Chondrocyte (in vitro differentiated cells): ENCODE measurements around the gene PTMA. TPM values are rescaled to one million over a fixed set of nuclear protein-coding genes. Genes with fewer than 3 reads are reported as not detected.
A peak's percentile ranks its signal among the peaks of the same experiment; 100 is the strongest.

Source experiments
- DNase-seq: peaks from one replicate; pipeline ENCODE4 v3.0.0; 2021; ENCODE audit warnings: mixed read lengths, low spot score
- H3K27ac Mint-ChIP-seq: one replicate; pipeline ENCODE4 v1.8.0; 2021; ENCODE audit warnings: mild to moderate bottlenecking, moderate library complexity, mixed read lengths; ENCODE audit not compliant: unreplicated experiment
- H3K27me3 Mint-ChIP-seq: 2 replicates; pipeline ENCODE4 v1.8.0; 2021; ENCODE audit warnings: low read depth, mixed read lengths
- H3K36me3 Mint-ChIP-seq: 2 replicates; pipeline ENCODE4 v1.8.0; 2021; ENCODE audit warnings: low read depth, mixed read lengths
- H3K4me1 Mint-ChIP-seq: 2 replicates; pipeline ENCODE4 v1.8.0; 2021; ENCODE audit warnings: low read depth, mild to moderate bottlenecking, mixed read lengths
- H3K4me3 Mint-ChIP-seq: one replicate; pipeline ENCODE4 v1.8.0; 2021; ENCODE audit warnings: mild to moderate bottlenecking, moderate library complexity, mixed read lengths; ENCODE audit not compliant: unreplicated experiment
- H3K9me3 Mint-ChIP-seq: 2 replicates; pipeline ENCODE4 v1.8.0; 2021; ENCODE audit warnings: low read depth, mixed read lengths
- total RNA-seq: library from RNA; stranded (reverse); gene quantifications from 3 replicates; pipeline ENCODE4 v1.2.1, GENCODE V29; 2021
- TF ChIP-seq, protein P1 (sequence below): fragments of 200-600 bp; sonication (generic); IDR thresholded peaks from 2 replicates; pipeline ENCODE4 v1.5.0; 2021; ENCODE audit warnings: antibody characterized with exemption, mild to moderate bottlenecking, moderate library complexity

The PTMA gene
- total RNA-seq, 1 donor from 2014 or later, result 391 TPM

DNA sequence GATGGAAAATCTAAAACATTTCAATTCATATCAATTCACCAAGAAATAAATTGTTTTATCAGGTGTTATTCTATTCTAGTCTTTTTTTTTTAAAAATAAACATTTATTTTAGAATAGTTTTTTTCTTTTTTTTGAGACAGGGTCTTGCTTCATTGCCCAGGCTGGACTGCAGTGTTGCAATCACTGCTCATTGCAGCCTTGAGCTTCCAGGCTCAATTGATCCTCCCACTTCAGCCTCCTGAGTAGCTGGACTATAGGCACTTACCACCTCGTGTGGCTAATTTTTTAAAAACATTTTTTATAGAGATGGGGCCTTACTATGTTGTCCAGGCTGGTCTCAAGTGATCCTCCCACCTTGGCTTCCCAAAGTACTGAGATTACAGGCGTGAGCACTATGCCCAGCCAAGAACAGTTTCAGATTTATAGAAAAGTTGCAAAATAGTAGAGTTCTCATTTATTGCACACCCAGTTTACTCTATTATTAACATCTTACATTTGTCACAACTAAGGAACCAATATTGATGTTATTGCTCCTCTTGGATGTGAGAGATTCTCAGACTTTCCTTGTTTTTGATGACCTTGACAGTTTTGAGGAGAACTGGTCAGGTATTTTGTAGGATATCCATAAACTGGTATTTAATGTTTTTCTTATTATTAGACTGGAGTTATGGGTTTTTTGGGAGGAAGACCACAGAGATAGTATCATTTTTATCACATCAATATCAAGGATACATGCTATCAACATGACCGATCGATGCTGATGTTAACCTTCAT is 42.9 kb downstream of the PTMA start:
- no peak overlapping the region for H3K4me3 Mint-ChIP-seq
- DNase-seq, result no peak
- no peaks in the 10 kb centered on the region for H3K9me3 Mint-ChIP-seq
- TF ChIP-seq, protein P1, sequence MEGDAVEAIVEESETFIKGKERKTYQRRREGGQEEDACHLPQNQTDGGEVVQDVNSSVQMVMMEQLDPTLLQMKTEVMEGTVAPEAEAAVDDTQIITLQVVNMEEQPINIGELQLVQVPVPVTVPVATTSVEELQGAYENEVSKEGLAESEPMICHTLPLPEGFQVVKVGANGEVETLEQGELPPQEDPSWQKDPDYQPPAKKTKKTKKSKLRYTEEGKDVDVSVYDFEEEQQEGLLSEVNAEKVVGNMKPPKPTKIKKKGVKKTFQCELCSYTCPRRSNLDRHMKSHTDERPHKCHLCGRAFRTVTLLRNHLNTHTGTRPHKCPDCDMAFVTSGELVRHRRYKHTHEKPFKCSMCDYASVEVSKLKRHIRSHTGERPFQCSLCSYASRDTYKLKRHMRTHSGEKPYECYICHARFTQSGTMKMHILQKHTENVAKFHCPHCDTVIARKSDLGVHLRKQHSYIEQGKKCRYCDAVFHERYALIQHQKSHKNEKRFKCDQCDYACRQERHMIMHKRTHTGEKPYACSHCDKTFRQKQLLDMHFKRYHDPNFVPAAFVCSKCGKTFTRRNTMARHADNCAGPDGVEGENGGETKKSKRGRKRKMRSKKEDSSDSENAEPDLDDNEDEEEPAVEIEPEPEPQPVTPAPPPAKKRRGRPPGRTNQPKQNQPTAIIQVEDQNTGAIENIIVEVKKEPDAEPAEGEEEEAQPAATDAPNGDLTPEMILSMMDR, result no peak
- no peaks in the 10 kb centered on the region for H3K36me3 Mint-ChIP-seq
- no peaks in the 10 kb centered on the region for H3K4me1 Mint-ChIP-seq
- H3K27ac Mint-ChIP-seq, result no peak overlapping the region
- no peaks in the 10 kb centered on the region for H3K27me3 Mint-ChIP-seq

DNA sequence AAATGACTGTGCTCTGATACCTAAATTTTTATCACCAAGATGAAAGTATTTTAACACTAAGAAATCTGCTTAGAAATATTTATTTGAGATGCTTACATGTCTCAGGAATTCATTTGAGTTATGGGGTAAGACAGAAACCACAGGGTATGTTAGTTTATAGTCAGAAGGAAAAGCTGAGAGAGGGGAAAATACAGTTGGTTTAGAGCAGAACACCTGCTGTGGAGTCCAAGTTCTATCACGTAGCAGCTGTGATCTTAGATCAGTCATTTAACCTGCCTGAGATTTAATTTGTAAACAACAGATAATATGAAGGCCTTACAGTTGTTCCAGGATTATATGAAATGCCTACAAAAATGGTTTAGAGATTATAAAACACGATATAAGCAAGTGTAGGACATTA is 43.7 kb downstream of the PTMA start:
- no peak overlapping the region for H3K4me3 Mint-ChIP-seq
- no peaks in the 10 kb centered on the region for H3K9me3 Mint-ChIP-seq
- H3K4me1 Mint-ChIP-seq, result no peaks in the 10 kb centered on the region
- no peak for DNase-seq
- H3K27me3 Mint-ChIP-seq, result no peaks in the 10 kb centered on the region
- H3K36me3 Mint-ChIP-seq, result no peaks in the 10 kb centered on the region
- no peak overlapping the region for H3K27ac Mint-ChIP-seq
- TF ChIP-seq, protein P1, result no peak

DNA sequence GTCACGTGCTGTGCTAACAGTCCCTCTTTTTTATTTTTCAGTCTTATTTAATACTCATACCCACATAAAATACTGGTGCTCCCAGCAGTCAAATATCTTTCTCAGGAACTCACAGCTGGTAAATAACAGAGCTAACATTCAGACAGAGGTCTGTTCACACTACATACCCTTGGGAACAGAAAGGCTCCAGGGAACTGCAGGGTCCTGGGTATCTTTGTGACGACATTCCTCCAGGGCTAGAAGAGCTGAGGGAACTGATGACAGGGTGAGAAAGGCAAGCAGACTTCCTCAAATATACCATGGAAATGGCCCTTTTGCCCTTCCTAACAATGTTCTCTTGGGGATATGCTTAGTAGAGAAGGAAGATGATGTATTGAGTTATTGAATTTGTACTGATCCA is 53.4 kb downstream of the PTMA start:
- H3K27ac Mint-ChIP-seq, result peak overlapping the region; percentile 32
- no peaks in the 10 kb centered on the region for H3K9me3 Mint-ChIP-seq
- no peak for DNase-seq
- no peak overlapping the region for H3K4me3 Mint-ChIP-seq
- TF ChIP-seq, protein P1, result no peak
- peaks cover 21% of the 10 kb centered on the region for H3K4me1 Mint-ChIP-seq
- H3K36me3 Mint-ChIP-seq, result no peaks in the 10 kb centered on the region
- H3K27me3 Mint-ChIP-seq, result no peaks in the 10 kb centered on the region

Other genes starting within 250 kb of the PTMA start
- 298 to 471 TPM (median 302 TPM) in 3 replicates for gene NCL, start 244.0 kb upstream of the PTMA start, total RNA-seq
- gene NMUR1, start 178.1 kb upstream of the PTMA start, total RNA-seq, result 0.10 TPM in 1 of 3 replicates, not detected in the others
- not detected in 3 replicates for gene TEX44, start 115.7 kb upstream of the PTMA start, total RNA-seq
- gene PDE6D, start 72.8 kb downstream of the PTMA start, total RNA-seq, result 17.5 to 24.0 TPM (median 21.9 TPM) in 3 replicates
- gene COPS7B, start 77.9 kb downstream of the PTMA start, total RNA-seq, result 28.0 to 45.6 TPM (median 29.4 TPM) in 3 replicates
- not detected in 3 replicates for gene NPPC, start 217.9 kb downstream of the PTMA start, total RNA-seq